K562 (cell line): ENCODE data around the gene RGS9. TPM values are rescaled to one million over a fixed set of nuclear protein-coding genes. Genes with fewer than 3 reads are reported as not detected.

Experiments
- CBFA2T2 ChIP-seq: fragments of 450-650 bp; conservative IDR thresholded peaks from 2 replicates; pipeline ENCODE4 v1.6.1; 2017; ENCODE audit warnings: mild to moderate bottlenecking
- CBFB ChIP-seq: sonication (generic); formaldehyde crosslinking; IDR thresholded peaks from 2 replicates; pipeline ENCODE4 v1.4.0; 2020; ENCODE audit warnings: mild to moderate bottlenecking, missing genetic modification reagents
- CBX3 ChIP-seq, 2 experiments: IDR thresholded peaks; 1 replicate in 1 of 2; 2 replicates in 1 of 2; pipeline ENCODE4 v1.6.1; 2012; ENCODE audit warnings: inconsistent platforms in 2 of 2, low read length in 2 of 2, borderline replicate concordance in 1 of 2, control low read depth in 1 of 2
- ELK3 ChIP-seq: fragments of 450-650 bp; formaldehyde crosslinking; IDR thresholded peaks from 2 replicates; pipeline ENCODE4 v1.4.0; 2020; ENCODE audit warnings: mild to moderate bottlenecking
- FOS ChIP-seq: IDR thresholded peaks from 3 replicates; pipeline ENCODE4 v1.6.1; 2011; ENCODE audit not compliant: insufficient read length; ENCODE audit errors: extremely low read depth
- HCFC1 ChIP-seq: IDR thresholded peaks from 2 replicates; pipeline ENCODE4 v1.6.1; 2012; ENCODE audit warnings: low read depth, low read length, improper control_type of control experiment
- ID3 ChIP-seq, 2 experiments: fragments of 250-450 bp in 1 of 2; fragments of 450-650 bp in 1 of 2; sonication (Bioruptor Pico) in 1 of 2; IDR thresholded peaks; 2 replicates each; pipeline versions ENCODE4 v1.6.1 to v1.8.0; 2016 to 2021; ENCODE audit warnings: mild to moderate bottlenecking in 2 of 2, moderate library complexity in 2 of 2, missing compliant biosample characterization in 1 of 2, missing genetic modification characterization in 1 of 2
- KAT7 ChIP-seq: sonication (generic); formaldehyde crosslinking; IDR thresholded peaks from 2 replicates; pipeline ENCODE4 v1.8.0; 2022; ENCODE audit warnings: missing genetic modification reagents, mild to moderate bottlenecking, borderline replicate concordance
- MBD2 ChIP-seq: sonication (generic); IDR thresholded peaks from 2 replicates; pipeline ENCODE4 v1.6.1; 2016; ENCODE audit warnings: low read depth, borderline replicate concordance
- NCOA4 ChIP-seq: fragments of 450-650 bp; IDR thresholded peaks from 2 replicates; pipeline ENCODE4 v1.6.1; 2018; ENCODE audit warnings: mild to moderate bottlenecking; ENCODE audit not compliant: partially characterized antibody
- NFYB ChIP-seq: IDR thresholded peaks from 2 replicates; pipeline ENCODE4 v1.6.1; 2011; ENCODE audit warnings: mild to moderate bottlenecking, moderate library complexity; ENCODE audit not compliant: insufficient read length; ENCODE audit errors: extremely low read depth
- PBX2 ChIP-seq, 2 experiments: IDR thresholded peaks in 1 of 2; conservative IDR thresholded peaks in 1 of 2; 2 replicates each; pipeline ENCODE4 v1.6.1; 2016; ENCODE audit warnings: low read depth in 2 of 2, mild to moderate bottlenecking in 1 of 2, missing compliant biosample characterization in 1 of 2, missing genetic modification characterization in 1 of 2, moderate library complexity in 1 of 2
- RAD51 ChIP-seq: fragments of 450-650 bp; IDR thresholded peaks from 2 replicates; pipeline ENCODE4 v1.7.1; 2016; ENCODE audit warnings: low read depth, mild to moderate bottlenecking, borderline replicate concordance
- RBM15 ChIP-seq: fragments of 200-400 bp; formaldehyde crosslinking; IDR thresholded peaks from 2 replicates; pipeline ENCODE4 v1.6.1; 2018; ENCODE audit warnings: mild to moderate bottlenecking, low read length, moderate library complexity; ENCODE audit not compliant: insufficient read depth
- SNRNP70 ChIP-seq: fragments of 200-400 bp; formaldehyde crosslinking; optimal IDR thresholded peaks from 2 replicates; pipeline ENCODE3; 2017; ENCODE audit warnings: low read depth, low read length
- TOE1 ChIP-seq, 2 experiments: fragments of 450-650 bp in 1 of 2; sonication (generic) in 1 of 2; formaldehyde crosslinking in 1 of 2; IDR thresholded peaks; 2 replicates each; pipeline versions ENCODE4 v1.7.1 to v1.8.0; 2016 to 2022; ENCODE audit warnings: borderline replicate concordance in 2 of 2, mild to moderate bottlenecking in 2 of 2, antibody characterized with exemption in 1 of 2, inconsistent platforms in 1 of 2, low read depth in 1 of 2, missing genetic modification reagents in 1 of 2, moderate library complexity in 1 of 2
- USF1 ChIP-seq: sonication (generic); formaldehyde crosslinking; IDR thresholded peaks from 2 replicates; pipeline ENCODE4 v1.9.0; 2022; ENCODE audit warnings: mild to moderate bottlenecking, missing genetic modification reagents
- USF2 ChIP-seq: sonication (generic); formaldehyde crosslinking; IDR thresholded peaks from 2 replicates; pipeline ENCODE4 v1.5.0; 2020; ENCODE audit warnings: missing genetic modification reagents
- ZFP1 ChIP-seq: fragments of 450-650 bp; formaldehyde crosslinking; IDR thresholded peaks from 2 replicates; pipeline ENCODE4 v1.4.0; 2020; ENCODE audit warnings: mild to moderate bottlenecking, mixed read lengths
- ZNF586 ChIP-seq: fragments of 450-650 bp; formaldehyde crosslinking; conservative IDR thresholded peaks from 2 replicates; pipeline ENCODE4 v1.4.0; 2020; ENCODE audit warnings: mild to moderate bottlenecking, moderate library complexity
- polyA plus RNA-seq, 8 experiments: library from polyadenylated mRNA; depleted of rRNA in 4 of 8; stranded (reverse) in 5 of 8; unstranded in 3 of 8; fragments of >200 nt; fragmentation: Nextera tagmentation in 2 of 8; fragmentation: Illumina TruSeq in 1 of 8; extraction: Ambion mirVana in 2 of 8; extraction: Trizol in 1 of 8; gene quantifications; 2 replicates each; pipeline versions ENCODE4 v1.2.1 to v1.2.3, GENCODE V29; 2011 to 2014; ENCODE audit warnings: inconsistent platforms in 1 of 8, missing spikeins in 1 of 8
- total RNA-seq, 7 experiments: library from RNA; depleted of rRNA in 6 of 7; stranded (reverse); fragments of >200 nt in 6 of 7; fragmentation: Illumina TruSeq in 2 of 7; extraction: Trizol in 2 of 7; gene quantifications; 2 replicates each; pipeline versions ENCODE4 v1.2.1 to v1.2.3, GENCODE V29; 2011 to 2021; ENCODE audit warnings: low replicate concordance in 1 of 7

The RGS9 gene
- total and polyA plus RNA-seq, 9 of the 15 experiments (the other 6 are each of a cell fraction or from before 2014, with no cell fraction given), result 0.18 to 1.4 (median 0.55) TPM

- TF ChIP-seq HCFC1, result peak; percentile 63
- TF ChIP-seq ID3 (CRISPR knock-in tag; IDR thresholded peaks at IDR 0.05), result no peak
- no peak for TF ChIP-seq ID3 (tag; IDR thresholded peaks at IDR 0.05)
- peak; percentile 79 for TF ChIP-seq RAD51
- TF ChIP-seq ZFP1 (CRISPR knock-in tag), result no peak
- peak; percentile 95 for TF ChIP-seq NFYB
- no peak for TF ChIP-seq ELK3 (CRISPR knock-in tag)
- TF ChIP-seq PBX2 (CRISPR knock-in tag; IDR thresholded peaks at IDR 0.05; ENCODE audit: low read depth), result no peak
- TF ChIP-seq PBX2 (tag; conservative IDR thresholded peaks at IDR 0.05; ENCODE audit: low read depth), result no peak
- TF ChIP-seq RBM15, result no peak
- TF ChIP-seq CBFB (CRISPR knock-in tag), result no peak
- peak; percentile 80; the same call in 1 of the 2 replicates for TF ChIP-seq TOE1 (IDR thresholded peaks at IDR 0.05; ENCODE audit: borderline replicate concordance)
- no peak for TF ChIP-seq TOE1 (CRISPR knock-in tag; IDR thresholded peaks at IDR 0.05; ENCODE audit: borderline replicate concordance, low read depth)
- TF ChIP-seq KAT7, result no peak
- TF ChIP-seq ZNF586 (CRISPR knock-in tag), result no peak
- no peak for TF ChIP-seq MBD2
- peak; percentile 39; the same call in 1 of the 2 replicates for TF ChIP-seq CBFA2T2
- TF ChIP-seq USF2 (CRISPR knock-in tag), result peak; percentile 84
- TF ChIP-seq CBX3 (IDR thresholded peaks at IDR 0.05; ENCODE audit: borderline replicate concordance in 1 of 2, low read length in 2 of 2), result peak in 1 of 2 experiments; percentile 14; a peak in 1 of 3 replicates
- no peak for TF ChIP-seq NCOA4
- no peak for TF ChIP-seq SNRNP70
- TF ChIP-seq FOS, result peak; percentile 10
- TF ChIP-seq USF1 (CRISPR knock-in tag), result peak; percentile 70
Measured at GRCh38 chr17:65230040-65230439, 92.9 kb downstream of the RGS9 start (continued).
